ENCODE data around the gene CYP4F22. TPM values are rescaled to one million over a fixed set of nuclear protein-coding genes. Genes with fewer than 3 reads are reported as not detected.

CYP4F22 gene
- total RNA-seq, 4 donors from 2014 or later: 65.3 to 119 (median 96.1) TPM

- 0 to 4% methylated on average over 7 of the region's 7 CpGs for WGBS, 2 donors
- no peak overlapping the region for H3K4me3 ChIP-seq (ENCODE audit: low read depth, poor library complexity, severe bottlenecking)
- no peak for TF ChIP-seq POLR2A (IDR thresholded peaks at IDR 0.05)
- TF ChIP-seq, protein P1, sequence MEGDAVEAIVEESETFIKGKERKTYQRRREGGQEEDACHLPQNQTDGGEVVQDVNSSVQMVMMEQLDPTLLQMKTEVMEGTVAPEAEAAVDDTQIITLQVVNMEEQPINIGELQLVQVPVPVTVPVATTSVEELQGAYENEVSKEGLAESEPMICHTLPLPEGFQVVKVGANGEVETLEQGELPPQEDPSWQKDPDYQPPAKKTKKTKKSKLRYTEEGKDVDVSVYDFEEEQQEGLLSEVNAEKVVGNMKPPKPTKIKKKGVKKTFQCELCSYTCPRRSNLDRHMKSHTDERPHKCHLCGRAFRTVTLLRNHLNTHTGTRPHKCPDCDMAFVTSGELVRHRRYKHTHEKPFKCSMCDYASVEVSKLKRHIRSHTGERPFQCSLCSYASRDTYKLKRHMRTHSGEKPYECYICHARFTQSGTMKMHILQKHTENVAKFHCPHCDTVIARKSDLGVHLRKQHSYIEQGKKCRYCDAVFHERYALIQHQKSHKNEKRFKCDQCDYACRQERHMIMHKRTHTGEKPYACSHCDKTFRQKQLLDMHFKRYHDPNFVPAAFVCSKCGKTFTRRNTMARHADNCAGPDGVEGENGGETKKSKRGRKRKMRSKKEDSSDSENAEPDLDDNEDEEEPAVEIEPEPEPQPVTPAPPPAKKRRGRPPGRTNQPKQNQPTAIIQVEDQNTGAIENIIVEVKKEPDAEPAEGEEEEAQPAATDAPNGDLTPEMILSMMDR (IDR thresholded peaks at IDR 0.05): no peak
- intact Hi-C loops (cut with DNase I; ENCODE audit: low total_unique reads): loop anchor here (2.0 to 10.0 kb wide), 4 partner anchors 82 to 464 kb away; partner anchors contain the start of gene PGLYRP2
- DNase-seq (ENCODE audit: low spot score in 2 of 2): no peak
Measured at GRCh38 chr19:15556634-15557181, 48.4 kb downstream of the CYP4F22 start.

DNA sequence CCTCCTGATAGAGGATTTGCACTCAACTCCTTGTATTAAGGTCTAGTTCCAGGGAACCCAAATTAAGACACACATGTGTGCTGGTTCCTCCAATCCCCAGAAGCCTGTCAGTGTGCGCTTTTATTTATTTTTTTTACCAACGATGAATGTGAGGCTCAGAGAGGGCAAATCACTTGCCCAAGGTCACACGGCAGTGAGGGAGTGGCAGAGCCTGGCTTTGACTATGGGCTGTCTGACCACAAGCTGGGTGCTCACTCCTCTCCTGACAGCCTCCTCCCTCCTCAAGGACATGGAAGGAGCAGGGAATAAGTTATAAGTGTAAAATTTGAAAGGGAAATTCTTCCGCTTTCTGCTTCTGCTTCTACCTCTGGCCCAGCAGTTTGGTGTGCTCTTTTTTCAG is 48.9 kb downstream of the CYP4F22 start:
- no peak for DNase-seq (ENCODE audit: low spot score in 2 of 2)
- TF ChIP-seq POLR2A (IDR thresholded peaks at IDR 0.05): no peak
- TF ChIP-seq, protein P1 (IDR thresholded peaks at IDR 0.05): no peak
- no peak overlapping the region for H3K4me3 ChIP-seq (ENCODE audit: low read depth, poor library complexity, severe bottlenecking)
- WGBS, 2 donors: 84 to 87% methylated on average over 4 of the region's 4 CpGs
- intact Hi-C loops (cut with DNase I; ENCODE audit: low total_unique reads): loop anchor here (2.0 to 10.0 kb wide), 4 partner anchors 82 to 465 kb away; partner anchors contain the start of gene PGLYRP2

DNA sequence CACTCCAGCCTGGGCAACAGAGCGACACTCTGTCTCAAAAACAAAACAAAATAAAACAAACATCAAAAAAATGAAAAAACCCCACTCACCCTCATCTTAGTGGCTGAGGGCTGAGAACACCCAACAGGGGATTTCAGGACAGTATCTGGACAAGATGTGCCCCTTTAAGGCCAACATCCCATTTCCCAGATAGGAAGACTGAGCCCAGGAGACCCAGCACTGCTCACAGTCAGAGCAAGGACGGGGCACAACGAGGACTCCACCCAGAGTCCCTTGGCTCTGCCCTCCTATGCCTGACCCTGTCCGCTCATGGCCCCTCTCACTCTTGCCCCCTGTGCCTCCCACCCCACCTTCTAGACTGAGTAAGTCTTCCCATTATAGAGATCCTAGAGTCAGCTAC is 53.8 kb downstream of the CYP4F22 start:
- TF ChIP-seq, protein P1 (IDR thresholded peaks at IDR 0.05): no peak
- TF ChIP-seq POLR2A (IDR thresholded peaks at IDR 0.05): no peak
- no peak for DNase-seq (ENCODE audit: low spot score in 2 of 2)
- 86 to 96% methylated on average over 4 of the region's 4 CpGs for WGBS, 2 donors
- no peak overlapping the region for H3K4me3 ChIP-seq (ENCODE audit: low read depth, poor library complexity, severe bottlenecking)
- intact Hi-C loops (cut with DNase I; ENCODE audit: low total_unique reads): no loop called here

GRCh38 chr19:15562861-15563260 is 54.5 kb downstream of the CYP4F22 start:
- intact Hi-C loops (cut with DNase I; ENCODE audit: low total_unique reads): no loop called here
- DNase-seq (ENCODE audit: low spot score in 2 of 2): no peak
- H3K4me3 ChIP-seq (ENCODE audit: low read depth, poor library complexity, severe bottlenecking): no peak overlapping the region
- 21 to 29% methylated on average over 3 of the region's 3 CpGs for WGBS, 2 donors
- no peak for TF ChIP-seq POLR2A (IDR thresholded peaks at IDR 0.05)
- TF ChIP-seq, protein P1 (IDR thresholded peaks at IDR 0.05): no peak

- no peak for TF ChIP-seq POLR2A (IDR thresholded peaks at IDR 0.05)
- TF ChIP-seq, protein P1 (IDR thresholded peaks at IDR 0.05): no peak
- DNase-seq (ENCODE audit: low spot score in 2 of 2): no peak
- 21 to 35% methylated on average over 3 of the region's 3 CpGs for WGBS, 2 donors
- no peak overlapping the region for H3K4me3 ChIP-seq (ENCODE audit: low read depth, poor library complexity, severe bottlenecking)
- intact Hi-C loops (cut with DNase I; ENCODE audit: low total_unique reads): no loop called here
Measured at GRCh38 chr19:15563325-15563794, 55.0 kb downstream of the CYP4F22 start.

DNA sequence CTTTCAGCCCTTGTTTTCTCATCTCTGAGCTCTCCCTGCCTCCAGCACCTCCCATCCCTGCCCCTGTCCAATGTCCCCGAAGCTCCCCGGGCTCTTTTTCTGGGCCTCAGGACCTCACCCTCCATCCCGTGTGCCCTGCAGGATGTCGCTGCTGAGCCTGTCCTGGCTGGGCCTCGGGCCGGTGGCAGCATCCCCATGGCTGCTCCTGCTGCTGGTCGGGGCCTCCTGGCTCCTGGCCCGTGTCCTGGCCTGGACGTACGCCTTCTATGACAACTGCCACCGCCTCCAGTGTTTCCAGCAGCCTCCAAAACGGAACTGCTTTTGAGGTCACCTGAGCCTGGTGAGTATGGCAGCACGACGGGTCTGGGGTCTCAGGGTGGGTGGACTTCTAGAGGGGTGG is 55.6 kb downstream of the CYP4F22 start:
- 67 to 75% methylated on average over 14 of the region's 14 CpGs for WGBS, 2 donors
- intact Hi-C loops (cut with DNase I; ENCODE audit: low total_unique reads): no loop called here
- DNase-seq (ENCODE audit: low spot score in 2 of 2): no peak
- no peak for TF ChIP-seq POLR2A (IDR thresholded peaks at IDR 0.05)
- TF ChIP-seq, protein P1 (IDR thresholded peaks at IDR 0.05): no peak
- no peak overlapping the region for H3K4me3 ChIP-seq (ENCODE audit: low read depth, poor library complexity, severe bottlenecking)
